GM12864 (cell line): ENCODE results near the gene NUP214.

Experiments used
- DNase-seq: peaks from one replicate; pipeline ENCODE4 v3.0.0-alpha.2; 2011; ENCODE audit warnings: low read depth
- H3K4me3 ChIP-seq: 2 replicates; pipeline ENCODE4 v1.5.1; 2011; ENCODE audit warnings: mild to moderate bottlenecking, low read depth, low read length, control low read depth
- TF ChIP-seq, protein P1 (sequence below): IDR thresholded peaks from 2 replicates; pipeline ENCODE4 v1.5.1; 2011; ENCODE audit warnings: low read depth, mild to moderate bottlenecking, moderate library complexity, low read length, control low read depth, inconsistent platforms; ENCODE audit errors: missing control alignments

The NUP214 gene

DNA sequence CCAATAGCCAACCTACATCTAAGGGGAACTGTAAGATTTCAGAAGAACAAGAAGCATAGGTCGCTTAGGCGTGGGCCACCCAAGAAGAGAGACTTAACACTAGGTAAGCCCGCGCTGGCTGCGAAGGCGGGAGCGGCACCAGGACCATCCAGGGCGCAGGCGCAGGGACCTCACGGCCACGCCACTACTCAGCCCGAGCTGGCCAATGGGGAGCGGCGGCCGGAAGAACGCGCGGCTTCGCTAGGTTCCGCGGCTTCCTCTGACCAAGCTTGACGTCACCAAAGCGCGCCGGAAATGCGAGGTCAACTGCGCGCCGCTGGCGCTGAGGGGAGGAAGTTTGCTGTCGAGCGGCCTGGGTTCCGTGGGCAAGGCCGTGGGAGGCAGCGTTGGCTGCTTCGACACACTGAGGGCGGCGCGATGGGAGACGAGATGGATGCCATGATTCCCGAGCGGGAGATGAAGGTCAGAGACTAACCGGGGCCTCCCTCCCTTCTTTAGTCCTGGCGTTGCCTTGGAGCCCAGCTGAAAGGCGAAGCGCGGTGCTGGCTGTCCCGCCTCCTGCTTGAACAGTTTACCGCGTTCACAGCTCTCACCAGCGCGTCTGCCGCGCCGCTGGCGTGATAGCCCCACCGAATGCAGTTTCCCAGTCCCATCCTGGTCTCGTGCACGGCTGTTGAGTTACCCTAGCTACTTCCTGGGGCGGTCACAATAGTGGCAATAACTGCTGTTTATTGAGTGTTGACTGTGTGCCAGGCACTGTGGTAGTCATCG lies at the start of gene NUP214:
NUP214 (plus strand) TSS at position 299 of the 771 bp plus-strand sequence; CDS start at position 418, 119 bp downstream.
- peak within 1 kb of the TSS; percentile 73 for H3K4me3 ChIP-seq
- DNase-seq = peak; percentile 91
- TF ChIP-seq, protein P1, sequence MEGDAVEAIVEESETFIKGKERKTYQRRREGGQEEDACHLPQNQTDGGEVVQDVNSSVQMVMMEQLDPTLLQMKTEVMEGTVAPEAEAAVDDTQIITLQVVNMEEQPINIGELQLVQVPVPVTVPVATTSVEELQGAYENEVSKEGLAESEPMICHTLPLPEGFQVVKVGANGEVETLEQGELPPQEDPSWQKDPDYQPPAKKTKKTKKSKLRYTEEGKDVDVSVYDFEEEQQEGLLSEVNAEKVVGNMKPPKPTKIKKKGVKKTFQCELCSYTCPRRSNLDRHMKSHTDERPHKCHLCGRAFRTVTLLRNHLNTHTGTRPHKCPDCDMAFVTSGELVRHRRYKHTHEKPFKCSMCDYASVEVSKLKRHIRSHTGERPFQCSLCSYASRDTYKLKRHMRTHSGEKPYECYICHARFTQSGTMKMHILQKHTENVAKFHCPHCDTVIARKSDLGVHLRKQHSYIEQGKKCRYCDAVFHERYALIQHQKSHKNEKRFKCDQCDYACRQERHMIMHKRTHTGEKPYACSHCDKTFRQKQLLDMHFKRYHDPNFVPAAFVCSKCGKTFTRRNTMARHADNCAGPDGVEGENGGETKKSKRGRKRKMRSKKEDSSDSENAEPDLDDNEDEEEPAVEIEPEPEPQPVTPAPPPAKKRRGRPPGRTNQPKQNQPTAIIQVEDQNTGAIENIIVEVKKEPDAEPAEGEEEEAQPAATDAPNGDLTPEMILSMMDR = no peak

DNA sequence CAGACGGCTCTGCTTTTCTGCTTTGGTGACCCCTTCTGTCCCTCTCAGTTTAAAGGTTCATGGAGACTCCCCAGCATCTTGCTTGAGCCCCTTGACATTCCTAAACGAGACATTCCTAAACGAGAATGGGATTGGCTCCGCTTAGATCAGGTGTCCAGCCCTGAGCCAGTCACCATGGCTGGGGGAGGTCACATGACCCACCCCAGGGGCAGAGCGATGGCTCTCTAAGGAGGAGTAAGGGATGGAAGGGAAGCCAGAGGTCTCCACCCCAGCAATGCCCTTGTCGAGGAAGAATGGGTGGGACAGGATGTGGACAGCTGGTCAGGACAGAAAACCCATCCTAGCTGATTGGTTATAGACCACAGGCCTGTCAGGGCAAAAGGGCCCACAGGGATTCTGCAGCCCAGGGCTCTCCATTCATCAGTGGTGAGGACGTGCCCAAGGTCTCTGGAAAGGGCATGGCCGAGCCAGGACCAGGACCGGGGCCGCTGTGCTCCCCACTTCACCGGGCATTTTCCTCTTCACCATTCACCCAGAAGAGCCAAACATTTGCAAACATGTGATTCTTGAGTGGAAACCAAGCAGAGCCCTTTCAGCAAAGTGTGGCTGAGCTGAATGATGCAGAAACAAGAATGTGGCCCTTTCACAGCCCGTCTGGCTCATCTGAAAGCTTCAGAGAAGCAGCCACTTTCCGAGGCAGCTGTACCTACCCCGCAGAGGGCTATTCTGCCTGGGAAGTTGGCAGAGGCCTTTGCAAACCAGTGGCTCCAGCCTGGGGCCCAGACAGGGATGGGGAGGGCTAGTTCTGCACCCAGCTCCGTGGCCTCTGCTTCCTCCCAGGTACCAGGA lies 48.8 kb upstream of the NUP214 start:
- TF ChIP-seq, protein P1 = no peak
- no peak overlapping the region for H3K4me3 ChIP-seq
- no peak for DNase-seq

DNA sequence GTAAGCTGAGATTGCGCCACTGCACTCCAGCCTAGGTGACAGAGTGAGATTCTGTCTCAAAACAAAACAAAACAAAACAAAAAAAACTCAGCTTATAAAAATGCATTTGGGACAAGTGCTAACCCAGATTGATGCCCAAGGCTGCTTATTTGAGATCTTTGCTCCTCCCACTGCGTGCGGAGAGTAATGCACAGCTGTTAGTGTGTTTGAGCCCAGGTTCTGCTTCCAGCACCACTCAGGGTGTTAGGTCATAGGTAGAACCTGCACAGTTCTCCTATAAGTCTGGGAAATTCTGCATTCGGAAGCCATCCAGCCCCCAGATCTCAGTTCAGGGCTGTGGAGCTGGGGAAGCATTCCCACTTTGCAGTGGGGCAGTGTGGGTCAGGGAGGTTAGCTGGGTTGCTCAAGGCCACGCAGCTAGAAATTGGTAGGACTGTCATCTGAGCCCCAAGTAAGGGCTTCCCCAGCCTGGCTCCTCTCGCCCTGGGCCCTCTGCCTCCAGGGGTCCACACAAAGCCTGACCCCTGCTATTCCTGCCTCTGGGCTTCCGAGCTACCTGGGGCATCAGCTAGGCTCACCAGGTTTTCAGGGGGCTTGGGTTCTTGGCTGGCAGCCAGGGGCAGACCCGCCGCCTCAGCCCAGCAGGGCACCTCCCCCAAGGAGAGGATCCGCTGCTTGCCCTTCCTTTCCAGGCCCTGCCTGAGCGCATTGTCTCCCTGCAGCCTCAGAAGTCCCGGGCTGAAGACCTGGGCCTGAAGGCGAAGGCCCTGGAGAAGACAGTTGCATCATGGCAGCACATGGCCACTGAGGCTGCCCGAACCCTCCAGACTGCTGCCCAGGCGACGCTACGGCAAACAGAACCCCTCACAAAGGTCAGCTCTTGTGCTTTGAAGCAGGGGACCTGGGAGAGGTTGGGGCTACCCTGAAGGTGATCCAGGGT lies 46.7 kb upstream of the NUP214 start:
- no peak for DNase-seq
- TF ChIP-seq, protein P1 = no peak
- no peak overlapping the region for H3K4me3 ChIP-seq

DNA sequence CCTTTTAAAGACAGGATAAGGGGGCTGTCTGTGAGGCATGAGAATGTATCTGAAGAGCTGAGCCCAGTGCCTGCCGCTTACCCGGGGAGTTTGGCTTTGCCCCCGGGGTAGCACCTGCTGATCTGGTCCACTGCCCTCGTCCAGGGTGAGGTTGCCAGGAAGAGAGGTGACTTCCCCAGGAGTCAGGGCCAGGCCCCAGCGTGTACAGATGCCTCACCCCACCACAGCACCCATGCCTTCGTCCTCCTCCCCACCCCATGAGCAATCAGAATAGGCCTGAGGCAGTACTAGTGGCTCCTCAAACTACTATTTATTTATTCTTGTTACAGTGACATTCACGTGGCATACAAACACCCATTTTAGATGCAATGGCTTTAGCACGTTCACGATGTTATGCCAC lies 44.8 kb upstream of the NUP214 start:
- no peak overlapping the region for H3K4me3 ChIP-seq
- no peak for DNase-seq
- TF ChIP-seq, protein P1 = no peak

DNA sequence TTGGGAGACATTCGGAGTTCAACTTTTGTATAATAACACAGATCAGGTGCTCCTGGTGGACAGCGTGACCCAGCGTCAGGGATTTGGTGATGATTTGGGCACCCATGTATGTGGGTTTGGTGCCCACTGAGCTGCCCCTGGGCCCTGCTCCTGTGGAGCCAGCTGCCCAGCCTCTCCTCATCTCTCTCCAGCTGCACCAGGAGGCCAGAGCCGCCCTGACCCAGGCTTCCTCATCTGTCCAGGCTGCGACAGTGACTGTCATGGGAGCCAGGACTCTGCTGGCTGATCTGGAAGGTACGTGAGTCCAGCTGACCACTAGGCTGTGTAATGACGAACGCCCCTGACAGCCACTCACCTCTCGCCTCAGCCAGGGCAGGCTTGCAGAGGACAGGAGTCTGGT lies 43.5 kb upstream of the NUP214 start:
- no peak overlapping the region for H3K4me3 ChIP-seq
- TF ChIP-seq, protein P1 = no peak
- no peak for DNase-seq

DNA sequence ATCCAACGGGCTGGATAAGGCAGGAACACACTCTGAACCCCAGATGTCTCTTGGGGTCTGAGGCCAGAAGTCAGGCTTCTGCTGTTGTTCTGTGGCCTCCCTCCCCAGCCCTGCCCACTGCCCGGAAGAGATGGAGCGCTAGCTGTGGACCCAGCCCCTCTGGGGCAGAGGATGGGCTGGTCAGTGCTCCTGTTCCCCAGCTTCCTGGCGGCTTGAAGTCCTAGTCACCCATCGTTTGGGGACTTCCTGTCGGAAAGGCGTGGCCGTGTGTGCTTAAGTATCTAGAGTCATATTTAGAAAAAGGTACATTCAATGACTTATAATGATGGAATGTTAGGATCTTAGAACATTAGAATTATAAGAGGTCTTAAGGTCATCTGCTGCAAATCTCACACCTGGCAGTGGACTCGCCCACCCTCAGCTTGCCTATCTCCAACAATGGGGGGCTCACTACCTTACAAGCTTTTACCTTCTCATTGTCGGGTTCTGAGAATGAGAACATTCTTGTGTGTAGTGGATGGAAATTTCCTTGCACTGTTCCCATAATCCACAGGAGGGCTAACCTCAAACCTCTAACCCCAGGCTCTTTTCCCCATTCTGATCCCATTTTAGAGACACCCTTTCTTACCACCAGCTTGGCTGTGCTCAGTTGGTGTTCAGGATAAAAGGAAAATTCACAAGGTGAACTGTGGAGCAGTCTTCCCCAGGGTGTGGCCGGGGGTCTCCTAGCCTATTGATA lies 42.4 kb upstream of the NUP214 start:
- H3K4me3 ChIP-seq = no peak overlapping the region
- TF ChIP-seq, protein P1 = no peak
- no peak for DNase-seq
